ENCODE data around the gene NTM. TPM values are rescaled to one million over a fixed set of nuclear protein-coding genes. Genes with fewer than 3 reads are reported as not detected.
A peak's percentile ranks its signal among the peaks of the same experiment; 100 is the strongest.

Gene NTM
- total RNA-seq, 3 donors from 2014 or later, result 0.66 to 9.0 (median 1.0) TPM

DNA sequence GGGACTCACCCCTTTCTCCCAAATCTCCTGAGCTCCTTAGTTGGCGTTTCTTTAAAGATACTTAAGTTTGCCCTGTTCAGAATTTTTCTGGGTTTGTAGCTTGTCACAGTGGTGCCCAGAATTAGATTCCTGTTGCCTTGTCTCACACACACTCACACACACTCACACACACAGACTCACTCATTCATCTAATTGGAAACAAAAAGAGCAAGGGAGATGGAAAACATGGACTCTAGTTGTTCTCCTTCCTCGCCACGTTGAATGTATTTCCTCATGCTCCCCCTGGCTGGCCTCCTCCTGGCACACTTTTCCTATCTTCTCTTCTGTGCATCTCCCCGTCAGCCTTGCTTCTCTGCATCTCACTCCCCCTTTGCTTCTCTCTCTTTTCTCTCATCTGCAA, 752.3 kb downstream of the NTM start:
- no peak for TF ChIP-seq CTCF (IDR thresholded peaks at IDR 0.05)
- TF ChIP-seq POLR2AphosphoS5 (IDR thresholded peaks at IDR 0.05), result no peak
- TF ChIP-seq POLR2A (IDR thresholded peaks at IDR 0.05), result no peak
- DNase-seq (ENCODE audit: low spot score in 2 of 2), result no peak
- Histone ChIP-seq H3K27ac (no peak overlapping the region), H3K27me3 (no peaks in the 10 kb centered on the region), H3K4me1 (no peaks in the 10 kb centered on the region), H3K4me3 (no peak overlapping the region), H3K9me3 (no peaks in the 10 kb centered on the region), H3K36me3 (no peaks in the 10 kb centered on the region)
- intact Hi-C loops (cut with DNase I; ENCODE audit: low total_unique reads), result no loop called here

DNA sequence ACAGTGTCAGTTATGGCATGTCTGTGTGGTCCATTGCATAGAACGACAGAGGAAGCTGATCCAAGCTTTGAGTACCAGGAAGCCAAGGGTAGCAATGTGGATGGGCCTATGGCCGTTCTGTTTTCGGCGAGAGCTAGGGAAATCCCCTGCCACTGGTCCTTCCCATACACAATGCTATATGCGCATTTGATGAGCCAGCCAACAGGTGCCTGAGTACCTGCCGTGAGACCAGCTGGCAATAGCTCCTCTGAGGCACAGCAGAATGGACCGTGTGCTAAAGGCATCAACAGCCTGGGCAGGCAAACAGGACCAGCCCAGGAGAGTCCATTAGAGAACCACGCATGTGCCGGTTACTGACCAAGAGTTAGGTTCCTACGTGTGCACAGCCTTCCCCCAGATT, 753.0 kb downstream of the NTM start:
- intact Hi-C loops (cut with DNase I; ENCODE audit: low total_unique reads), result no loop called here
- Histone ChIP-seq H3K27ac (no peak overlapping the region), H3K27me3 (no peaks in the 10 kb centered on the region), H3K4me1 (no peaks in the 10 kb centered on the region), H3K4me3 (no peak overlapping the region), H3K9me3 (no peaks in the 10 kb centered on the region), H3K36me3 (no peaks in the 10 kb centered on the region)
- DNase-seq (ENCODE audit: low spot score in 2 of 2), result no peak
- TF ChIP-seq POLR2AphosphoS5 (IDR thresholded peaks at IDR 0.05) (no peak), POLR2A (IDR thresholded peaks at IDR 0.05) (no peak), CTCF (IDR thresholded peaks at IDR 0.05) (no peak)

GRCh38 chr11:132123854-132124835, 753.7 kb downstream of the NTM start:
- H3K27ac ChIP-seq, result no peak overlapping the region
- H3K9me3 ChIP-seq, result no peaks in the 10 kb centered on the region
- no peaks in the 10 kb centered on the region for H3K27me3 ChIP-seq
- intact Hi-C loops (cut with DNase I; ENCODE audit: low total_unique reads), result no loop called here
- no peaks in the 10 kb centered on the region for H3K4me1 ChIP-seq
- TF ChIP-seq POLR2A (IDR thresholded peaks at IDR 0.05), result no peak
- TF ChIP-seq CTCF (IDR thresholded peaks at IDR 0.05), result no peak
- TF ChIP-seq POLR2AphosphoS5 (IDR thresholded peaks at IDR 0.05), result no peak
- no peak overlapping the region for H3K4me3 ChIP-seq
- H3K36me3 ChIP-seq, result no peaks in the 10 kb centered on the region
- DNase-seq (ENCODE audit: low spot score in 2 of 2), result no peak

DNA sequence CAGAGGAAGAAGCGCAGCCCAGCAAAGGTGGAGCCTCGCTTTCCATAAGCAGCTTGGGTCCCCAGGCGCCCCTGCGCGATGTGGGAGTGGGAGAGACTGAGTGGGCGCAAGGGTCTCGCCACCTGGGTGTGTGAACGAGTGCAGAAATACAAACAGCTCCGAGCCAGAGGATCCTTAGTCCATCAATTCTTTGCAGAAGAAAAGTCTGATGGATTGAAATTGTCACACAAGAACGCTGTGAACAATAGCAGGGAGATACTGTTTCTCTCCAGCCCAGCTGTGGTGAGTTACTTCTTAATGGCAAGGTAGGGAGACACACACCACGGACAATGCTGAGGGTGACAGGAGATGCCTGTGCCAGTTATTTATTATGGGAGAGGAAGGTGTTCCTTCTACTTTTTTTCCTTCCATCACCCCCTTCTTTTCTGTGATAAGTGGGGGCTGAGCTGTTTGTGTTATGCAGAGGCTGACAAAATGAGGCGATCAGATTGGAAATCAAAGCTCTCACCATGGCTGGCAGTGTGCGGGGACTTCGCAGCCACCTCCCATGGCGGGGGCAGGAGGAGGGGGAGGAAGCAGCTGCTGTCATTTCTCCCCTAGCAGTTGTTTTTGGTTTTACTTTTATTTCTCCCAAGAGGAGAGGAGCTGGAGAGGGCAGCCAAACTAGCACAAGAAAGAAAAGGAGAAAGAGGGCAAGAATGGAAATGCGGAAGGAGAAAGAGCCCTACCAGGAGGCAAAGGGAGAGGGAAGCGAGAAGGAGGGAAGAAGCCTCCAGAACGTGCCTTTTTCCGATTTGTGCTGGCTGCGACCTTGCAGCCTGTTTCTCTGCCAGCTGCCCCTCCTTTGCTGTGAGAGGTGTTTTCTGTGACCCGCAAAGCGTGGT, 755.8 kb downstream of the NTM start:
- no peaks in the 10 kb centered on the region for H3K27me3 ChIP-seq
- peak overlapping the region; percentile 35 to 60 (median 41) for H3K4me3 ChIP-seq
- peak overlapping the region in 1 of 2 donors; percentile 38 for H3K27ac ChIP-seq
- H3K4me1 ChIP-seq, result no peaks in the 10 kb centered on the region
- no peaks in the 10 kb centered on the region for H3K9me3 ChIP-seq
- DNase-seq (ENCODE audit: low spot score in 2 of 2), result no peak
- intact Hi-C loops (cut with DNase I; ENCODE audit: low total_unique reads), result no loop called here
- H3K36me3 ChIP-seq, result no peaks in the 10 kb centered on the region
- no peak for TF ChIP-seq POLR2A (IDR thresholded peaks at IDR 0.05)
- TF ChIP-seq CTCF (IDR thresholded peaks at IDR 0.05), result no peak
- no peak for TF ChIP-seq POLR2AphosphoS5 (IDR thresholded peaks at IDR 0.05)

Data from breast epithelium (tissue), 4 donors.